ENCODE measurements around the gene PDZRN4.

DNA sequence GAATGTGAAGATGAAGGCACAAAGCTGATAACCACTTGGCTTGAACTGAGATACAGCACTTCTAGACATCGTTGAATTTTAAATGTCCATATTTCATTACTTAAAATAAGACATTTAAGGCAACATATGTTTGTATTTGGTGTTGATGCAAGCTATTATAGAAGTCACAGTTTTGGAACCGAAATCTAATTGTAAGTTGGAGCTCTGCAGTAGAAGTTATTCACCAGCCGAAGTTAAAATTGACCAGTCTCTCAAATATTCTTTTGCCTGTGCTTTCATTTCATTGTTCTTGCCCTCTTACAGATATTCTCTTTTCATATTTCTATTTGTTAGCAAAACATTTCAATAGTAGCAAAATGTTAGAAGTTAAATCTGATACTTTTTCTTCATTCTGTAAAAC, 332.7 kb downstream of the PDZRN4 start:
- TF ChIP-seq PPARA (CRISPR knock-in tag; IDR thresholded peaks at IDR 0.05; ENCODE audit: borderline replicate concordance) (no peak), ISL1 (CRISPR knock-in tag; IDR thresholded peaks at IDR 0.05) (no peak), ZFP3 (CRISPR knock-in tag; IDR thresholded peaks at IDR 0.05) (no peak), BACH2 (CRISPR knock-in tag; IDR thresholded peaks at IDR 0.05; ENCODE audit: borderline replicate concordance) (no peak), GLIS3 (CRISPR knock-in tag; IDR thresholded peaks at IDR 0.05) (no peak), RARB (CRISPR knock-in tag; IDR thresholded peaks at IDR 0.05) (no peak), TOX (CRISPR knock-in tag; IDR thresholded peaks at IDR 0.05; ENCODE audit: borderline replicate concordance) (no peak), ZNF70 (CRISPR knock-in tag; IDR thresholded peaks at IDR 0.05) (no peak), ZNF565 (CRISPR knock-in tag; conservative IDR thresholded peaks at IDR 0.05; ENCODE audit: low read depth) (no peak), ZFP30 (CRISPR knock-in tag; IDR thresholded peaks at IDR 0.05) (no peak)
- TF ChIP-seq, protein P1, sequence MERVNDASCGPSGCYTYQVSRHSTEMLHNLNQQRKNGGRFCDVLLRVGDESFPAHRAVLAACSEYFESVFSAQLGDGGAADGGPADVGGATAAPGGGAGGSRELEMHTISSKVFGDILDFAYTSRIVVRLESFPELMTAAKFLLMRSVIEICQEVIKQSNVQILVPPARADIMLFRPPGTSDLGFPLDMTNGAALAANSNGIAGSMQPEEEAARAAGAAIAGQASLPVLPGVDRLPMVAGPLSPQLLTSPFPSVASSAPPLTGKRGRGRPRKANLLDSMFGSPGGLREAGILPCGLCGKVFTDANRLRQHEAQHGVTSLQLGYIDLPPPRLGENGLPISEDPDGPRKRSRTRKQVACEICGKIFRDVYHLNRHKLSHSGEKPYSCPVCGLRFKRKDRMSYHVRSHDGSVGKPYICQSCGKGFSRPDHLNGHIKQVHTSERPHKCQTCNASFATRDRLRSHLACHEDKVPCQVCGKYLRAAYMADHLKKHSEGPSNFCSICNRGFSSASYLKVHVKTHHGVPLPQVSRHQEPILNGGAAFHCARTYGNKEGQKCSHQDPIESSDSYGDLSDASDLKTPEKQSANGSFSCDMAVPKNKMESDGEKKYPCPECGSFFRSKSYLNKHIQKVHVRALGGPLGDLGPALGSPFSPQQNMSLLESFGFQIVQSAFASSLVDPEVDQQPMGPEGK (CRISPR knock-in tag; IDR thresholded peaks at IDR 0.05; ENCODE audit: borderline replicate concordance), result no peak
- TF ChIP-seq, protein P2, sequence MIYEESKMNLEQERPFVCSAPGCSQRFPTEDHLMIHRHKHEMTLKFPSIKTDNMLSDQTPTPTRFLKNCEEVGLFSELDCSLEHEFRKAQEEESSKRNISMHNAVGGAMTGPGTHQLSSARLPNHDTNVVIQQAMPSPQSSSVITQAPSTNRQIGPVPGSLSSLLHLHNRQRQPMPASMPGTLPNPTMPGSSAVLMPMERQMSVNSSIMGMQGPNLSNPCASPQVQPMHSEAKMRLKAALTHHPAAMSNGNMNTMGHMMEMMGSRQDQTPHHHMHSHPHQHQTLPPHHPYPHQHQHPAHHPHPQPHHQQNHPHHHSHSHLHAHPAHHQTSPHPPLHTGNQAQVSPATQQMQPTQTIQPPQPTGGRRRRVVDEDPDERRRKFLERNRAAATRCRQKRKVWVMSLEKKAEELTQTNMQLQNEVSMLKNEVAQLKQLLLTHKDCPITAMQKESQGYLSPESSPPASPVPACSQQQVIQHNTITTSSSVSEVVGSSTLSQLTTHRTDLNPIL (CRISPR knock-in tag; IDR thresholded peaks at IDR 0.05; ENCODE audit: low read depth), result no peak
